GM18907 (cell line): Measurements from ENCODE around the gene CELF5.
"Not testable (repeated sequence)": the region's sequence is repeated elsewhere in the genome, so short reads cannot be mapped to it uniquely, and the experiment has no call there.

Experiments
- ATAC-seq: cut with Tn5 transposase; IDR thresholded peaks from one replicate; pipeline ENCODE4 v1.9.1; 2021; ENCODE audit warnings: mild to moderate bottlenecking, moderate library complexity; ENCODE audit not compliant: unreplicated experiment

CELF5 gene

GRCh38 chr19:3340340-3340739, 115.9 kb downstream of the CELF5 start:
- ATAC-seq: no peak

GRCh38 chr19:3342246-3342645, 117.8 kb downstream of the CELF5 start:
- no peak for ATAC-seq

- ATAC-seq: not testable (repeated sequence)
Observed at GRCh38 chr19:3342962-3343361, 118.5 kb downstream of the CELF5 start.

- ATAC-seq: no peak
Observed at GRCh38 chr19:3343619-3344502, 119.4 kb downstream of the CELF5 start.

GRCh38 chr19:3344608-3345598, 120.4 kb downstream of the CELF5 start:
- ATAC-seq: no peak

- no peak for ATAC-seq
Observed at GRCh38 chr19:3345850-3346460, 121.5 kb downstream of the CELF5 start.
